Subcutaneous adipose tissue (tissue), 4 donors: Measurements from ENCODE around the gene CCDC136. TPM values are rescaled to one million over a fixed set of nuclear protein-coding genes. Genes with fewer than 3 reads are reported as not detected.

Experiments used
- total RNA-seq, 4 donors: library from RNA; depleted of rRNA; stranded (reverse); fragments of >200 nt; gene quantifications; one replicate each; pipeline ENCODE4 v1.1.0, GENCODE V29; 2016
- TF ChIP-seq, protein P1 (sequence below): fragments of 450-650 bp; IDR thresholded peaks from one replicate; pipeline ENCODE4 v1.5.1; 2016; ENCODE audit warnings: low read depth, mild to moderate bottlenecking, control low read depth, antibody characterized with exemption, moderate library complexity

Gene CCDC136
- total RNA-seq, 4 donors from 2014 or later, result 2.6 to 6.6 (median 3.1) TPM

GRCh38 chr7:128855559-128855958 is 63.8 kb downstream of the CCDC136 start:
- TF ChIP-seq, protein P1, sequence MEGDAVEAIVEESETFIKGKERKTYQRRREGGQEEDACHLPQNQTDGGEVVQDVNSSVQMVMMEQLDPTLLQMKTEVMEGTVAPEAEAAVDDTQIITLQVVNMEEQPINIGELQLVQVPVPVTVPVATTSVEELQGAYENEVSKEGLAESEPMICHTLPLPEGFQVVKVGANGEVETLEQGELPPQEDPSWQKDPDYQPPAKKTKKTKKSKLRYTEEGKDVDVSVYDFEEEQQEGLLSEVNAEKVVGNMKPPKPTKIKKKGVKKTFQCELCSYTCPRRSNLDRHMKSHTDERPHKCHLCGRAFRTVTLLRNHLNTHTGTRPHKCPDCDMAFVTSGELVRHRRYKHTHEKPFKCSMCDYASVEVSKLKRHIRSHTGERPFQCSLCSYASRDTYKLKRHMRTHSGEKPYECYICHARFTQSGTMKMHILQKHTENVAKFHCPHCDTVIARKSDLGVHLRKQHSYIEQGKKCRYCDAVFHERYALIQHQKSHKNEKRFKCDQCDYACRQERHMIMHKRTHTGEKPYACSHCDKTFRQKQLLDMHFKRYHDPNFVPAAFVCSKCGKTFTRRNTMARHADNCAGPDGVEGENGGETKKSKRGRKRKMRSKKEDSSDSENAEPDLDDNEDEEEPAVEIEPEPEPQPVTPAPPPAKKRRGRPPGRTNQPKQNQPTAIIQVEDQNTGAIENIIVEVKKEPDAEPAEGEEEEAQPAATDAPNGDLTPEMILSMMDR, result no peak

- TF ChIP-seq, protein P1, result no peak
Measured at GRCh38 chr7:128856001-128856718, 64.4 kb downstream of the CCDC136 start.

DNA sequence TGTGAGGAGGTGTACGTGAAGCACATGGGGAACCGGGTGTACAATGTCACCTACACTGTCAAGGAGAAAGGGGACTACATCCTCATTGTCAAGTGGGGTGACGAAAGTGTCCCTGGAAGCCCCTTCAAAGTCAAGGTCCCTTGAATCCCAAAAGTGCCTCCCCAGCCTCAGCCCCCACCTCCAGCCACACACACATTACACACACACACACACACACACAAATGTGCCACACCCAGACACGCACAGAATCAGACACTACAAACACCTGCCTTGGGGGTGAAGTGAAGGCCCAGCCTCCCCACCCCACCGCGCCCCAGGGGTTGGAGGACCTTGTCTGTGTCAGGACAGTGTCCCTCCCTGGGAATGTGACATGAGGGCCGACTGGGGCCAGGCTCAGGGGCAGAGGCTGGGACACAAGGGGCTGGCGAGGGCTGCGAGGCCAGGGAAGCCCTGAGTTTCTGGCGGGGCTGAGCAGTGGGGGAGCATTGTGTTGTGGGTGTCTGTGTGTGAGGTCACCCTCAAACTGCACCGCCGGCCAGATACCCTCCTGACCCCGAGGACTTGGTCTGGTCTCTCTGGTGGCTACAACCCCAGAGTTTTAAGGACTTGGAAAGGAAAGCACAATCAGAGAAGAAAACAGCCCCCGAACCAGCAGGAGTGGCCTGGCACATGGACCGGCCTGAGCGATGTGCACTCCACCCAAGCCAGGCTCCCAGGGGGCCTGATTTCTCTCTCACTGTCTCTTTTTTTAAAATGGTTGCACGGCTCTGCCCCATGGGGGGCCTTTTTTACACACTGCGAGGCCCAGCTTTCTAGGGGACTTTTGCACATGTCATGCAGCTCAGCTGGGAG is 66.8 kb downstream of the CCDC136 start:
- TF ChIP-seq, protein P1, result no peak

DNA sequence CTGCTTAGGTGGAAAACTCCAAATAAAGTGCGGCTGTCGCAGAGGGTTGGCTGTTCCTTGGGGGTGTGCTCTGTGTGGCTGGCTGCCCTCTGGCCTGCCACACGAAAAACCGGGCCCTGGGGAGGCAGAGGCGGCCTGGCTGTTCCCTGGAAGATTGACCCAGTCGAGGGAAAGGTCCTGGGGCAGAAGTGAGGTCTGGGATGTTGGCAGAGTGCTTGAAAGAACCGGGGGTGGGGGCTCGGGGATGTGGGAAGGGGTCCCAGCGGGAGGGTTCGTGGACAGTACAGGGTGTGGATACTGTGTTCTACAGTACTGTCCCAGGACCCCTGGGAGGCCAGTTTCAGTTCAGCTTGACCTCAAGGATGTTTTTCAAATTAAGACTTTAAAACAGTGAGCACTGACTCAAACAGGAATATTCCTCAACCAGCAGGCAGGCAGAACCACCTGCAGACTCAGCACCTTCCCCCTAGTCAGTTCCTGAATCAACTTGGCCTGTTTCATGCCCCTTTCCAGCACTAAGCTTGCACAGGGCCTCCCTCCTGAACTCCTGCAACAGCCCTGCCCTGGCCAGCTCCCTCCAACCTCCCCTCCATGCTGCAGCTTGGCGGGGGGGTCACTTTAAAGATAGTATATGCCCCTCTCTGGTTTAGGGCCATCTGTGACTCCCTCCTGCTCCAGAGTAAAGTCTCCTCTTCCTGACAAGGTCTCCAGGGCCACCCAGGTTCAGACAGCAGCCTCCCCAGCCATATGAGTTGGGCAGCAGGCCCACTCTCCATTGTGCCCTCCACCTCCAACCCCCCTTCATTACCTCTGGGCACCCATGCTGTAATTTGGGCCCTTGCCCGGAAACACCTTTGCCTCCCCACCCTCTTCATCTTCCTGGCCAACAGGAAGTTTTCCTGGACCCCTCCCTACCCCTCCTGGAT is 67.7 kb downstream of the CCDC136 start:
- TF ChIP-seq, protein P1, result no peak

DNA sequence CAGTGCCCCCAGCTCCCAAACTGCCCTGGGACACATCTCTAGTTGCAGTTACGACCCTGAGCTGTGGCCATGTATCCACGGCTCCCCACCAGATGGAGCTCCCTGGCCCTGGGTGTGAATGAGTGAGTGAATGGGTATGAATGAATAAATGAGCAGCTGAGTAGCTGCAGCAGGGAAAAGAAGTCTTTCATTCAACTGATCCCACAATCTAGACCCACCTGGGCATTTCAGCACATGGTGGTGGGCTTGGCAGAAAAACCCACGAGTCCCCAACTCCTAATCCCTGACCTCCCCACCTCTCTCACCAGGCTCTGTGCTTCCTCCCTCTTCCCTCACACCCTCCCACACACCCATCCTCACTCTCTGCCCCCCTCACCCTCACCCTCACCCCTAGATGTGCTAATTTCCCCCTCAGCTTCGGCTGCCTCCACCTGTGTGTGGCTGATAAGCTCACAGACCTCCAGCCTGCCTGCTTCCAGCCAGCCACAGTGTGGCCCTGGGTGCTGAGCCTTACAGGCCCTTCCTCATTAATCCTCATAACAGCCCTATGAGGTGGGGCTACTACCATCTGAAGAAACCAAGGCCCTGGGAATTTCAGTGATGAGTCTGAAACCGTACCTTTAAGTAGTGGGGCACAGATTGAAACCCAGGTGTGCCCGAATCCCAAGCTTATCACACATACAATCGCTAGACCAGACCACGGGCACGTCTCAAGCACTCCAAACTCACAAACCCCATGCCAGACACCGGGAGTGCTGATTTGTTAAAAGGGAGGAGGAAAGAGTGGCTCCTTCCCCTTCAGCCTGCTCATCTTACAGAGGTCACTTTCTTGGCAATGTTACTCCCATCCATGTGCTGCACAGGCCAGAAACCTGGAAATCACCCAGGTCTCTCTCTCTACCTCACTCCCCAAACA is 68.6 kb downstream of the CCDC136 start:
- TF ChIP-seq, protein P1, result no peak

GRCh38 chr7:128861957-128862570 is 70.3 kb downstream of the CCDC136 start:
- TF ChIP-seq, protein P1, result no peak
